ENCODE measurements around the gene SYNE1.

- TF ChIP-seq CTCF (IDR thresholded peaks at IDR 0.05), result no peak
- TF ChIP-seq POLR2A (IDR thresholded peaks at IDR 0.05), result peak in 1 of 2 donors; percentile 17
Observed at GRCh38 chr6:152316024-152316423, 321.1 kb downstream of the SYNE1 start.

All from heart left ventricle (tissue), 13 donors.